ENCODE measurements around the gene OPCML.

GRCh38 chr11:132980670-132981069 lies 551.6 kb downstream of the OPCML start:
- TF ChIP-seq CTCF (IDR thresholded peaks at IDR 0.05), result no peak
- TF ChIP-seq POLR2A (IDR thresholded peaks at IDR 0.05), result no peak
